HepG2 (cell line): ENCODE measurements around the gene ZNFX1. TPM values are rescaled to one million over a fixed set of nuclear protein-coding genes. Genes with fewer than 3 reads are reported as not detected.
A peak's percentile ranks its signal among the peaks of the same experiment; 100 is the strongest.

Experiments used
- ARNT ChIP-seq: fragments of 450-650 bp; IDR thresholded peaks from 2 replicates; pipeline ENCODE4 v1.6.1; 2017
- ATAD3A ChIP-seq: sonication (generic); formaldehyde crosslinking; IDR thresholded peaks from 2 replicates; pipeline ENCODE4 v1.4.0; 2020; ENCODE audit warnings: missing genetic modification reagents
- FLYWCH1 ChIP-seq: sonication (generic); formaldehyde crosslinking; IDR thresholded peaks from 2 replicates; pipeline ENCODE4 v1.8.1; 2023; ENCODE audit warnings: mild to moderate bottlenecking, missing genetic modification reagents
- GPN1 ChIP-seq: sonication (generic); formaldehyde crosslinking; IDR thresholded peaks from 2 replicates; pipeline ENCODE4 v1.5.1; 2020; ENCODE audit warnings: missing genetic modification reagents, borderline replicate concordance
- GZF1 ChIP-seq: sonication (generic); formaldehyde crosslinking; IDR thresholded peaks from 2 replicates; pipeline ENCODE4 v1.5.1; 2020; ENCODE audit warnings: mild to moderate bottlenecking, missing genetic modification reagents
- HMGA1 ChIP-seq: sonication (generic); formaldehyde crosslinking; conservative IDR thresholded peaks from 2 replicates; pipeline ENCODE4 v1.4.0; 2020; ENCODE audit warnings: missing genetic modification reagents
- HOXD1 ChIP-seq: sonication (generic); formaldehyde crosslinking; IDR thresholded peaks from 2 replicates; pipeline ENCODE4 v1.5.0; 2020; ENCODE audit warnings: missing genetic modification reagents
- KAT7 ChIP-seq: IDR thresholded peaks from 2 replicates; pipeline ENCODE4 v1.6.1; 2018; ENCODE audit warnings: borderline replicate concordance, missing compliant biosample characterization
- MAFG ChIP-seq: sonication (generic); formaldehyde crosslinking; IDR thresholded peaks from 2 replicates; pipeline ENCODE4 v1.5.1; 2020; ENCODE audit warnings: mild to moderate bottlenecking, missing genetic modification reagents
- MEIS2 ChIP-seq: sonication (generic); formaldehyde crosslinking; IDR thresholded peaks from 2 replicates; pipeline ENCODE4 v1.9.0; 2021; ENCODE audit warnings: mild to moderate bottlenecking, missing genetic modification reagents
- MTA1 ChIP-seq: sonication (generic); formaldehyde crosslinking; IDR thresholded peaks from 2 replicates; pipeline ENCODE4 v1.4.0; 2020; ENCODE audit warnings: missing genetic modification reagents, mild to moderate bottlenecking, borderline replicate concordance
- PHF21A ChIP-seq: sonication (generic); formaldehyde crosslinking; IDR thresholded peaks from 2 replicates; pipeline ENCODE4 v1.5.0; 2020; ENCODE audit warnings: mild to moderate bottlenecking, missing genetic modification reagents
- SMC3 ChIP-seq: IDR thresholded peaks from 2 replicates; pipeline ENCODE4 v1.6.1; 2011; ENCODE audit warnings: low read length, improper control_type of control experiment
- TAF15 ChIP-seq: fragments of 200-400 bp; formaldehyde crosslinking; IDR thresholded peaks from one replicate; pipeline ENCODE4 v1.6.1; 2018; ENCODE audit warnings: mild to moderate bottlenecking, low read depth, low read length; ENCODE audit not compliant: poor library complexity, severe bottlenecking
- TCF7 ChIP-seq: sonication (generic); IDR thresholded peaks from 2 replicates; pipeline ENCODE4 v1.6.1; 2016; ENCODE audit warnings: antibody characterized with exemption, low read depth
- ZNF670 ChIP-seq: sonication (generic); formaldehyde crosslinking; IDR thresholded peaks from 2 replicates; pipeline ENCODE4 v1.8.0; 2022; ENCODE audit warnings: mild to moderate bottlenecking, missing genetic modification reagents, borderline replicate concordance
- polyA plus RNA-seq, 8 experiments: library from polyadenylated mRNA; depleted of rRNA in 3 of 8; stranded (reverse) in 7 of 8; unstranded in 1 of 8; fragments of >200 nt; fragmentation: Illumina TruSeq in 4 of 8; extraction: Trizol in 4 of 8; gene quantifications; 2 replicates each; pipeline versions ENCODE4 v1.2.1 to v1.2.3, GENCODE V29; 2011 to 2016; ENCODE audit warnings: low read depth in 4 of 8, missing spikeins in 1 of 8, mixed read lengths in 1 of 8; ENCODE audit not compliant: insufficient read depth in 1 of 8
- total RNA-seq, 5 experiments: library from RNA; depleted of rRNA; stranded (reverse); fragments of >200 nt; fragmentation: Illumina TruSeq; extraction: Trizol; gene quantifications; 2 replicates each; pipeline ENCODE4 v1.2.3, GENCODE V29; 2016; ENCODE audit warnings: low read depth in 1 of 5
- TF ChIP-seq, protein P1 (sequence below): sonication (generic); formaldehyde crosslinking; IDR thresholded peaks from 2 replicates; pipeline ENCODE4 v1.4.0; 2020; ENCODE audit warnings: mild to moderate bottlenecking, missing genetic modification reagents, borderline replicate concordance
- TF ChIP-seq, protein P2 (sequence below), 2 experiments: IDR thresholded peaks; 2 replicates each; pipeline ENCODE4 v1.6.1; 2011 to 2012; ENCODE audit warnings: low read length in 2 of 2, borderline replicate concordance in 1 of 2, low read depth in 1 of 2, mild to moderate bottlenecking in 1 of 2, moderate library complexity in 1 of 2
- TF ChIP-seq, protein P3 (sequence below): sonication (generic); formaldehyde crosslinking; IDR thresholded peaks from 2 replicates; pipeline ENCODE4 v1.4.0; 2020; ENCODE audit warnings: low read depth, mild to moderate bottlenecking, missing genetic modification reagents

The ZNFX1 gene
- total and polyA plus RNA-seq, 2 of the 13 experiments (the other 11 are each of a cell fraction or from before 2014, with no cell fraction given): 2.9 to 11.1 TPM

DNA sequence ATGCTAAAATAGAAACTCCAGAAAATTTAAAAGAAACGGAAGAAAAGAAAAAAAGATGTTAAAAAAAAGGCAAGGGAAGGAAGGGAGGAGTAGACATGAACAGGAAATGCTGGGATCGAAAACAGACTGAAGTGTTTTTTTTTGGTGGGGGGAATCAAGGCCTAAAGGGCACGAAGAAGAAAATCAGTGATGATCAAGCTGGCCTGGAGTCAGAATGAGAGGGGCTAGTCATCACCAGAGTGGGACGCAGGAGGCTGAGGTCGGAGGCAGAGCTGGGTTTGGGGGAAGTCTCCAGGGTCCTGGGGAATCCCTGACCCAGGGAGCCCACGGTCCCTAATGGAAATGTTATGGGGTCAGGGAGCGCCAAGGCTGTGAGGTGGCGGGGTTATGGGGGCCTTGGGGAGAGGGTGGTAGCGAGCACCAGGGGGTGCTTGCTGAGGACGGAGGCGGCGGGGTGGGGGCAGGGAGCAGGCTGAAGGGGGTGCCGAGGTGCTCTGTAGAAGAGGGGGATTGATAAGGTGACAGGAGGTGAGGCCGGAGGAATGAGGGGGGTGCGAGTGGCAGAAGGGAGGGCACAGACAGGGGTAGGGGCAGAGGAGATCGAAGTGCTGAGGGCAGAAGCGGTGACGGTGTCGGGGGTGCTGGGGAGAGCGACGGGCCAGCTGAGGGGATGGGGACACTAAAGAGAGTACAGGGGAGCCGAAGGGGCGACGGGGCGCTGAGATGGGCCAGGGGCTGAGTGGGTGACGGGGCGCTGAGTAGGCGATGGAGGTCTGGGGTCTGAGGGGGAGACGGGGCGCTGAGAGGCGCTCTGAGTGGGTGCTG is 684 bp downstream of the ZNFX1 start (continued):
- TF ChIP-seq, protein P1, sequence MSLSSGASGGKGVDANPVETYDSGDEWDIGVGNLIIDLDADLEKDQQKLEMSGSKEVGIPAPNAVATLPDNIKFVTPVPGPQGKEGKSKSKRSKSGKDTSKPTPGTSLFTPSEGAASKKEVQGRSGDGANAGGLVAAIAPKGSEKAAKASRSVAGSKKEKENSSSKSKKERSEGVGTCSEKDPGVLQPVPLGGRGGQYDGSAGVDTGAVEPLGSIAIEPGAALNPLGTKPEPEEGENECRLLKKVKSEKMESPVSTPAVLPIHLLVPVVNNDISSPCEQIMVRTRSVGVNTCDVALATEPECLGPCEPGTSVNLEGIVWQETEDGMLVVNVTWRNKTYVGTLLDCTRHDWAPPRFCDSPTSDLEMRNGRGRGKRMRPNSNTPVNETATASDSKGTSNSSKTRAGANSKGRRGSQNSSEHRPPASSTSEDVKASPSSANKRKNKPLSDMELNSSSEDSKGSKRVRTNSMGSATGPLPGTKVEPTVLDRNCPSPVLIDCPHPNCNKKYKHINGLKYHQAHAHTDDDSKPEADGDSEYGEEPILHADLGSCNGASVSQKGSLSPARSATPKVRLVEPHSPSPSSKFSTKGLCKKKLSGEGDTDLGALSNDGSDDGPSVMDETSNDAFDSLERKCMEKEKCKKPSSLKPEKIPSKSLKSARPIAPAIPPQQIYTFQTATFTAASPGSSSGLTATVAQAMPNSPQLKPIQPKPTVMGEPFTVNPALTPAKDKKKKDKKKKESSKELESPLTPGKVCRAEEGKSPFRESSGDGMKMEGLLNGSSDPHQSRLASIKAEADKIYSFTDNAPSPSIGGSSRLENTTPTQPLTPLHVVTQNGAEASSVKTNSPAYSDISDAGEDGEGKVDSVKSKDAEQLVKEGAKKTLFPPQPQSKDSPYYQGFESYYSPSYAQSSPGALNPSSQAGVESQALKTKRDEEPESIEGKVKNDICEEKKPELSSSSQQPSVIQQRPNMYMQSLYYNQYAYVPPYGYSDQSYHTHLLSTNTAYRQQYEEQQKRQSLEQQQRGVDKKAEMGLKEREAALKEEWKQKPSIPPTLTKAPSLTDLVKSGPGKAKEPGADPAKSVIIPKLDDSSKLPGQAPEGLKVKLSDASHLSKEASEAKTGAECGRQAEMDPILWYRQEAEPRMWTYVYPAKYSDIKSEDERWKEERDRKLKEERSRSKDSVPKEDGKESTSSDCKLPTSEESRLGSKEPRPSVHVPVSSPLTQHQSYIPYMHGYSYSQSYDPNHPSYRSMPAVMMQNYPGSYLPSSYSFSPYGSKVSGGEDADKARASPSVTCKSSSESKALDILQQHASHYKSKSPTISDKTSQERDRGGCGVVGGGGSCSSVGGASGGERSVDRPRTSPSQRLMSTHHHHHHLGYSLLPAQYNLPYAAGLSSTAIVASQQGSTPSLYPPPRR (CRISPR knock-in tag): no peak; the same call in 1 of the 2 replicates
- TF ChIP-seq HOXD1 (CRISPR knock-in tag): no peak
- no peak for TF ChIP-seq PHF21A (CRISPR knock-in tag)
- TF ChIP-seq, protein P2, sequence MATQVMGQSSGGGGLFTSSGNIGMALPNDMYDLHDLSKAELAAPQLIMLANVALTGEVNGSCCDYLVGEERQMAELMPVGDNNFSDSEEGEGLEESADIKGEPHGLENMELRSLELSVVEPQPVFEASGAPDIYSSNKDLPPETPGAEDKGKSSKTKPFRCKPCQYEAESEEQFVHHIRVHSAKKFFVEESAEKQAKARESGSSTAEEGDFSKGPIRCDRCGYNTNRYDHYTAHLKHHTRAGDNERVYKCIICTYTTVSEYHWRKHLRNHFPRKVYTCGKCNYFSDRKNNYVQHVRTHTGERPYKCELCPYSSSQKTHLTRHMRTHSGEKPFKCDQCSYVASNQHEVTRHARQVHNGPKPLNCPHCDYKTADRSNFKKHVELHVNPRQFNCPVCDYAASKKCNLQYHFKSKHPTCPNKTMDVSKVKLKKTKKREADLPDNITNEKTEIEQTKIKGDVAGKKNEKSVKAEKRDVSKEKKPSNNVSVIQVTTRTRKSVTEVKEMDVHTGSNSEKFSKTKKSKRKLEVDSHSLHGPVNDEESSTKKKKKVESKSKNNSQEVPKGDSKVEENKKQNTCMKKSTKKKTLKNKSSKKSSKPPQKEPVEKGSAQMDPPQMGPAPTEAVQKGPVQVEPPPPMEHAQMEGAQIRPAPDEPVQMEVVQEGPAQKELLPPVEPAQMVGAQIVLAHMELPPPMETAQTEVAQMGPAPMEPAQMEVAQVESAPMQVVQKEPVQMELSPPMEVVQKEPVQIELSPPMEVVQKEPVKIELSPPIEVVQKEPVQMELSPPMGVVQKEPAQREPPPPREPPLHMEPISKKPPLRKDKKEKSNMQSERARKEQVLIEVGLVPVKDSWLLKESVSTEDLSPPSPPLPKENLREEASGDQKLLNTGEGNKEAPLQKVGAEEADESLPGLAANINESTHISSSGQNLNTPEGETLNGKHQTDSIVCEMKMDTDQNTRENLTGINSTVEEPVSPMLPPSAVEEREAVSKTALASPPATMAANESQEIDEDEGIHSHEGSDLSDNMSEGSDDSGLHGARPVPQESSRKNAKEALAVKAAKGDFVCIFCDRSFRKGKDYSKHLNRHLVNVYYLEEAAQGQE (IDR thresholded peaks at IDR 0.05; ENCODE audit: borderline replicate concordance in 1 of 2, low read depth in 1 of 2, low read length in 2 of 2): 0 out of 4 replicates have a peak, but pooled peaks of 1 of the 2 experiments have one; percentile 25
- 0 out of 2 replicates have a peak, but pooled peaks have one; percentile 12 for TF ChIP-seq GZF1 (CRISPR knock-in tag)
- TF ChIP-seq GPN1 (CRISPR knock-in tag): no peak
- TF ChIP-seq HMGA1 (CRISPR knock-in tag): no peak
- TF ChIP-seq ATAD3A (CRISPR knock-in tag): no peak
- TF ChIP-seq, protein P3, sequence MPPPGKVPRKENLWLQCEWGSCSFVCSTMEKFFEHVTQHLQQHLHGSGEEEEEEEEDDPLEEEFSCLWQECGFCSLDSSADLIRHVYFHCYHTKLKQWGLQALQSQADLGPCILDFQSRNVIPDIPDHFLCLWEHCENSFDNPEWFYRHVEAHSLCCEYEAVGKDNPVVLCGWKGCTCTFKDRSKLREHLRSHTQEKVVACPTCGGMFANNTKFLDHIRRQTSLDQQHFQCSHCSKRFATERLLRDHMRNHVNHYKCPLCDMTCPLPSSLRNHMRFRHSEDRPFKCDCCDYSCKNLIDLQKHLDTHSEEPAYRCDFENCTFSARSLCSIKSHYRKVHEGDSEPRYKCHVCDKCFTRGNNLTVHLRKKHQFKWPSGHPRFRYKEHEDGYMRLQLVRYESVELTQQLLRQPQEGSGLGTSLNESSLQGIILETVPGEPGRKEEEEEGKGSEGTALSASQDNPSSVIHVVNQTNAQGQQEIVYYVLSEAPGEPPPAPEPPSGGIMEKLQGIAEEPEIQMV (CRISPR knock-in tag): no peak
- no peak for TF ChIP-seq ARNT
- peak; percentile 49 for TF ChIP-seq TAF15
- TF ChIP-seq TCF7: no peak
- TF ChIP-seq KAT7 (CRISPR knock-in tag): peak; percentile 19; the same call in 1 of the 2 replicates
- no peak for TF ChIP-seq MEIS2 (CRISPR knock-in tag)
- no peak for TF ChIP-seq SMC3
- TF ChIP-seq FLYWCH1 (CRISPR knock-in tag): no peak
- no peak for TF ChIP-seq ZNF670 (CRISPR knock-in tag)
- TF ChIP-seq MAFG: no peak
- peak; percentile 55; the same call in 1 of the 2 replicates for TF ChIP-seq MTA1 (CRISPR knock-in tag)
